HG02973 (cell line): ENCODE measurements around the gene ATAD2B.
"Not testable (repeated sequence)": the region's sequence is repeated elsewhere in the genome, so short reads cannot be mapped to it uniquely, and the experiment has no call there.

Source experiments
- ATAC-seq: cut with Tn5 transposase; IDR thresholded peaks from one replicate; pipeline ENCODE4 v1.9.1; 2021; ENCODE audit warnings: moderate library complexity; ENCODE audit not compliant: unreplicated experiment

The ATAD2B gene

GRCh38 chr2:23753291-23754010, 173.5 kb downstream of the ATAD2B start:
- ATAC-seq = no peak

DNA sequence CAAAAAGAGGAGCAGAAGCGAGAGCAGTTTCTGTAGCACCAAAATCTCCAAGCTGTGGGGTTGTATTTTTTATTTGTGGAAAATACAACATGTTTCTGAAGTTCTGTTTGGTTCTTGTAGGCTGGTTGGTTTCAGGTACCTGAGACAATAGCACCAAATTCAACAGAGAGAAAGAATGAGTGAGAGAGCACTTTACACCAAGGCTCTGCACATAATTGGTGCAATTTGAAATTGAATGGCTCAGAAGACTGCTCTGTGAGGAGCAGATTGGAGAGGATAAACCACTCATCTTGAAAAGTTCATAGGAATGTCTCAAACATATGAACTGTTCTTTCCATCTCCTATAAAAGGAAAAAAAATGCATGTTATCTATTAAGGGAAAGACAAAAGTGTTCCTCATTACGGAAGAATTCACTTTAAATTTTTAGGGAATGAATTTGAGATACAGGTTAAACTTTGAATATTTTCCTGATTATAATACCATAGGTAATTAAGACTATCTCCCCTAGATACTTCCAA, 175.1 kb downstream of the ATAD2B start:
- no peak for ATAC-seq

- peak; percentile 13 for ATAC-seq
Observed at GRCh38 chr2:23746141-23746863, 180.6 kb downstream of the ATAD2B start.

DNA sequence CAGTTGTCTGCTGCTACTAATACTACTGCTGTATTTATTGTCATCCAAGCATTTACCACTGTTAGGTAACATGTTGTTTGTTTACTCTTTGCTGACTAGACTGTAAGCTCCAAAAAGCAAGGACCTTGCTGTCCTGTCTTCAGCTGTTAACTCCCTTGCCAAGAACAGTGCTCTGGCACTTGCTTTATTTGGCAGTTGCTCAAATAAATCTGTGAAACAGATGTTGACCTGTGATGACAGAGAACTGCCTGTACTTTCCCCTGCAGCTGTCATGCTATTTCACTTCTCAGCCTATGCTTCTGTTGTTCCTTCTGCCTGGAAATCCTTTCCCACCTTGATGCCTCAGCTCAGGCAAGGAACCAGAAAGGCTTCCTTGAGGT, 181.2 kb downstream of the ATAD2B start:
- ATAC-seq = peak; percentile 71

- ATAC-seq = peak; percentile 5
Observed at GRCh38 chr2:23745068-23745725, 181.7 kb downstream of the ATAD2B start.

DNA sequence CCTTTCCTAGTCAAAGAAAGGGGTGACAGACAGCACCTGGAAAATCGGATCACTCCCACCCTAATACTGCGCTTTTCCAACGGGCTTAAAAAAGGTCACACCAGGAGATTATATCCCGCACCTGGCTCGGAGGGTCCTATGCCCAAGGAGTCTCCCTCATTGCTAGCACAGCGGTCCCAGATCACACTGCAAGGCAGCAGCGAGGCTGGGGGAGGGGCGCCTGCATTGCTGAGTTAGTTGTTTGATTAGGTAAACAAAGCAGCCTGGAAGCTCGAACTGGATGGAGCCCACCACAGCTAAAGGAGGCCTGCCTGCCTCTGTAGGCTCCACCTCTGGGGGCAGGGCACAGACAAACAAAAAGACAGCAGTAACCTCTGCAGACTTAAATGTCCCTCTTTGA, 190.1 kb downstream of the ATAD2B start:
- not testable (repeated sequence) for ATAC-seq

- no peak for ATAC-seq
Observed at GRCh38 chr2:23734416-23734815, 192.5 kb downstream of the ATAD2B start.

- not testable (repeated sequence) for ATAC-seq
Observed at GRCh38 chr2:23723029-23723428, 203.9 kb downstream of the ATAD2B start.

- ATAC-seq = no peak
Observed at GRCh38 chr2:23722255-23722654, 204.7 kb downstream of the ATAD2B start.

- no peak for ATAC-seq
Observed at GRCh38 chr2:23721454-23721826, 205.5 kb downstream of the ATAD2B start.

GRCh38 chr2:23720705-23721453, 206.0 kb downstream of the ATAD2B start:
- no peak for ATAC-seq

DNA sequence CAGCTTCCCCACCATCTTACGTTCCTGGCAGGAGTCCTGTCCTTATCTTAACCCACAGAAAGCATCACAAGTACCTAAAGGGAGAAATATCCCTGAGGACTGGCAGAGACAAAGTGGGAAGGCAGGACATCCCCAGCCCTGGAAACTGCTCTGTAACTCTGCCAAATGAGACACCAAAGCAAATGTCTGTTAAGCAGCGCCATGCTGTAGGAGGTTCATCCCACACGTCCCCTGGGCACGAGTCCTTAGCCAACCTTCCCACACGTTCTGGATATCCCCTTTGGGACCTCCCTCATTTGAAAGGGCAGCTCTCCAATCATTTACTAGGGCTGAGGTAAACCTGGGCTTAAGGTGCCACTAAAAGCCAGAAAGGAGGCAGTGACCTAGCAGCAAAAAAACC, 207.2 kb downstream of the ATAD2B start:
- ATAC-seq = no peak

DNA sequence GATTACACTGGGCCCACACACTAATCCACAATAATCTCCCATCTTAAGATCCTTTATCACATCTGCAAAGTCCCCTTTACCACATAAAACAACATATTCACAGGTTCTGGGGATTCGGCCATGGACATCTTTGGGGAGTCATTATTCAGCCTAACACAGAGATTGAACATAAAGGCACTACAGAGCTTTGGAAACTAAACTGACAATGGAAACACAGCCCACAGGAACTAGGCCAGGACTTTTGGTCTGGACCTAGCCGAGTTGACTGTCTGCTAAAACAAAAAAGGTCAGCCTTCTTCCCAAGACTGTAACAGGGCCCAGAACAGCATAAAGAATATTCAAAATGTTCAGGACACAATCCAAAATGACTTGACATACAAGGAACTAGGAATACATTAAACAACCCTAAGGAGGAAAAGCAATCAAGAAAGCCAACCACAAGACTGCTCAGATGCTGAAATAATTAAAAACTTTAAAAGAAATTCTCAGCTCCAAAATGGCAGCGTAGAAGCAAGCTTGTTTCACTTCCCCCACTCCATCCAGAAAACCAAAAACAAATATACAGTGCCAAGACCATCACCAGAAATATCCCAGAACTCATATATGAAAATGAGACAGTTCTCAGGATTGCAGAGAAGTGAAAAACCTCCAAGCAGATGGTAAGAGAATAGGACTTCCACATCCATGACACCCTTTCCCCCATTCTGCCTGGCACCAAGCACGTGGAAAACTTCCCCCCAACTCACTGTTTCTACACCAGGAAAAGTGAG, 207.8 kb downstream of the ATAD2B start:
- ATAC-seq = no peak

GRCh38 chr2:23713351-23713750, 213.6 kb downstream of the ATAD2B start:
- ATAC-seq = no peak

DNA sequence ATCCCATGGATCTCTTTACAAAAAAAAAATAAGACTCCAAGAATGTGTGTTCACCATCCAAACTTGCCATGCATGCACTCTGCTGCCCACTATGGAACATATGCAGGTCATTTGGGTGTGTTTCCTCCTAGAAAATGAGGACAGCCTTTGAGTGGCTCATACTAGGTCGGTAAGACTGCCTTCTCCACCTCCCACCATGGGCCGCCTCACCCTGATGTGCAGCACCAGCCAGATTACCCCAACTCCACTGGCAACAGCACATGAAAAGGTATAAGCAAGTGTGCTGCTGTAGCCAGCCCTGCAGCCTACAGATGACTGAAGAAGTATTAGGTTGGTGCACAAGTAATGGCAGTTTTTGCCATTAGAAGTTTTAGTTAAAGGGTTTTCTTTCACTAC, 214.2 kb downstream of the ATAD2B start:
- ATAC-seq = no peak

DNA sequence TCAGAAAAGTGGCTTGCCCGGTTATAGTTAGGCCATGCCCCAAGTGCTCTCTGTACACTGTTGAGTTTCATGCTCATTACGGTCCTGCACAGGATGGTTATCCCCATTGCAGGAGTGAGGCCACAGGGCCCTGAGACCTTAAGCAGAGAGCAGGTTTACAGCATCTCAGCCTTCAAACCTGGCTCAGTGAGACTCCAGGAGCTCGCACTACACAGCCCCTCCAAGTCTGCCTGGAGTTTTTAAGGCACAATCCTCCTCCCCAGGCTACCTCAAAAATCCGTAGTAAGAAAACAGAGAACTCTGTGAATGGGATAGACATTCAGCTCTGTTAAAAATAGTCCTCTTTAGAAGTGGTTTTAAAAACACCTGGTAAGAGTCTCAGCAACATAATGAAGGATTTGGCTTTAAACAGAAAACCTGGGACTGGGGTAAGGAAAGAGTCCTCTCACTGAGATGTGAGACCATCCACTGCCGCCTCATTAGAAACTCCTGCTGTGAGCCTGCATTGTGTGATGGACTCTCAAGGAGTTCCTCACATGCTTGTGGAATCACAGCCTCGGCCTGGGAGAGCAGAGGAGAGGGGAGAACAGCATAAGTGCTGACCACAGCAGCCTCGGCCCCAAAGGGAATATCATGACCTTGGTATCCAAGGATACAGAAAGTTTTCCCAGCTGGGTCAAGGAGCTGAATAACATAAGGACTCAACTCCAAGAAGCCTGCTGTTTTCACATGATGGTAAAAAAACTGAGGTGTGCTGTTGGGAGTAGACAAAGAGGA, 214.8 kb downstream of the ATAD2B start:
- no peak for ATAC-seq

GRCh38 chr2:23709311-23709710, 217.6 kb downstream of the ATAD2B start:
- no peak for ATAC-seq

- ATAC-seq = no peak
Observed at GRCh38 chr2:23708771-23709170, 218.2 kb downstream of the ATAD2B start.

DNA sequence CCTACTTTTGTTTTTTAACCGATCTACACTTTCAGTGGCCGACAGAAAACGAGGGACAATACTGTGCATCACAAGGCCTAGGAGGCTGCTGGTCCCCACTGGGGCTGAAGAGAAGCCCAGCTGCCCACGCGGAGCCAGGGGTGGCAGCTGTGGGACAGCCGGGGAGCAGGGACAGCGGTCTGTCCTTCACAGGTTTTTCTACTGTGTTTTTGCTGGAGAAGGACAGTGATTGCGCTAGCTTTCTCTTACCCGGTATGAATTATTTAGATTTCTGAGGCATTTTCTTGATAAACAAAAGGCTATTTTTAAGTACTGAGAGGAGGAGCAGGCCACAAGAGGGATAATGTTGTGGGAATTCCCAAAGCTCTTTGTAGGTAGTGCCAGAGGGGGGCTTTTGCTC, 219.8 kb downstream of the ATAD2B start:
- no peak for ATAC-seq
